GM21528 (cell line): Measurements from ENCODE around the gene MTCH1.

Experiments
- ATAC-seq: cut with Tn5 transposase; IDR thresholded peaks from one replicate; pipeline ENCODE4 v1.9.1; 2021; ENCODE audit warnings: mild to moderate bottlenecking, moderate library complexity; ENCODE audit not compliant: unreplicated experiment, low FRiP score

The MTCH1 gene

GRCh38 chr6:36929607-36930006, 56.4 kb downstream of the MTCH1 start:
- ATAC-seq, result no peak

- no peak for ATAC-seq
Measured at GRCh38 chr6:36929152-36929551, 56.8 kb downstream of the MTCH1 start.

- ATAC-seq, result no peak
Measured at GRCh38 chr6:36928547-36928918, 57.5 kb downstream of the MTCH1 start.

GRCh38 chr6:36927691-36928546, 58.1 kb downstream of the MTCH1 start:
- no peak for ATAC-seq

- no peak for ATAC-seq
Measured at GRCh38 chr6:36926708-36927513, 59.1 kb downstream of the MTCH1 start.

GRCh38 chr6:36925809-36926208, 60.2 kb downstream of the MTCH1 start:
- ATAC-seq, result no peak

- ATAC-seq, result no peak
Measured at GRCh38 chr6:36924778-36925374, 61.1 kb downstream of the MTCH1 start.

- ATAC-seq, result no peak
Measured at GRCh38 chr6:36924131-36924530, 61.9 kb downstream of the MTCH1 start.

GRCh38 chr6:36920546-36920945, 65.5 kb downstream of the MTCH1 start:
- ATAC-seq, result no peak

GRCh38 chr6:36920049-36920448, 65.9 kb downstream of the MTCH1 start:
- ATAC-seq, result no peak
